Femur (tissue), 1 donor: Measurements from ENCODE around the gene H2AZ2.
"Not testable (repeated sequence)": the region's sequence is repeated elsewhere in the genome, so short reads cannot be mapped to it uniquely, and the experiment has no call there.

Source experiments
- DNase-seq: peaks from one replicate; pipeline ENCODE4 v3.0.0-alpha.2; 2017

H2AZ2 gene

DNA sequence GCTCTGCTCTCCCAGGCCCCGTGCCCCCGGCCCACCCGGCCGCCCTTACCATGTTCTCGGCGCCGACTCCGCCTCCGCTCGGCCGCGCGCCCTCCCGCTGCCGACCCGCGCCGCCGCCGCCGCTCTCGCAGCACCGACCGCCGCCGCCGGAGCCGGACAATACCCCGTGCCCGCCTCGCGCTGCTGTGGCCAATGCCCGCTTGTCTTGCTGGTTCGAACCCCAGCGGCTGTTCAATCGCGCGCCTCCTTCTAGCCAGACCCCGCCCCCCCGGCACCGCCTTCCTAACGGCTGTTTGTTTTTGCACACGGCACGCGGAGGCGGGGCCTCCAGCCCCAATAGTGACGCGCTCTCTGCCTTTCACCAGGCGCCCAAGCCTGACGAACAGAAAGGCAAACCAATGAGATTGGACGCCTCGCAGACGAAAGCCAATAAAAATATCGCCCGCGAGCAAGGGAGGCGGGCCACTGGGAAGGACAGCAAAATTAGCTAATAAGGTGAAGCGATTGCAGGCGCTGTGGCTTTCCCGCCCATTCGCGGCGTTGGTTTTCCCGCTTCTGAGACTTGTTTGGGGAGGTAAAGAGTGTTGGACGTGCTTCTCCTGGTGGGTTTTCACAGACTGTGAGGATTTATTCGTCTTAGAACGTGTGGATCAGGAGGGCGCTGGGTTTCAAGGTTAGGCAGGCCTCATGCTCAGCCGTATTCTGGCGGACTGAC is at the start of gene H2AZ2:
Gene H2AZ2 (minus strand): TSS at position 168 of the 715 bp plus-strand sequence. CDS start 116 bp downstream, at position 52.
- peak; percentile 100 for DNase-seq

DNA sequence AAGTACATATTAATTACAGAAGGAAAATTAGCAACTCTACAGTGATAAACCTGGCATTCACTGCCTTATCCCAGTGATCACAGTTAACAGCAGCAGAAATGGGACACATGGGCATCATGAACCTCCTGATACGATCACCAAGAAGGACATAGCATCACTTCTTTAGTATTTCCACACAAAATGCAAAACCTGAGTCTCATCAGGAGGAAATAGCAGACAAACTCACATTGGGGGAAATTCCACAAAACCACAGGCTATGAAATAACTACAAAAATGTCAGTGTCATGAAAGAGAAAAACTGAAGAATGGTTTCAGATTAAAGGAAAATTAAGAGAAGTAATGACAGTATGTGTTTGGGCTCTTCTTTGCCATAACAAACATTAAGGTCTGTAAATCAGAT is 49.4 kb upstream of the H2AZ2 start:
- no peak for DNase-seq

DNA sequence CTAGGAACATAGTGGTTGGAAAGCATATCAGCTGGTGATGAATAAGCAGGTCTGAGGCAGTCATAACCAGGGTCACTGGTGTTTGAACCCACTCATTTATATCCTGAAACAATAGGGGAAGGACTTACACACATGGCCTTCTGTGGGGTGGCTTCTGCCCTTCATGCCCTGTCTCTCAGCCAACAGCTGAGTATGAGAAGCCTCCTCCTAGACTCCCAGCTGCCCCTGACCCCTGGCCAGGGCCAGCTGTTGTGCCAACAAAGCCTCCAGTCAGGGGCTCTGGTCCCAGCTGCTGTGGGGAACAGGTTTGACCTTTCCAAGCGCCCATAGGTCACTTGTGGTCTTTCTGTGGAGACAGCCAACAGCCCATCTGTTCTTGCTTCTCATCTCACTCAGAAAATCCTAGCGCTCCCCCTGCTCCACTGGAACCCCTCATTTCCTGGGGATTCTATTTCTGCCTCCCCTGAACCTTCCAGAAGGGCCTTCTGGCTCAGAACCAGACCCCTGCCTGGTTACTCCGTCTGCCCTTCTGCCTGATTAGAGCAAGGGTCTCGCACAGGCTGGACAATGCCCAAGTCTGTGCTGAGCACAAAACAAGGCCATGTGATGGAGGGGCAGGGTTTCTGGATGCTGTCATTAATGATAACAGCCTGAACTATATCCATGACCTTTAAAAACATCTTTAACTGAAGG is 47.1 kb upstream of the H2AZ2 start:
- DNase-seq, result peak; percentile 81

DNA sequence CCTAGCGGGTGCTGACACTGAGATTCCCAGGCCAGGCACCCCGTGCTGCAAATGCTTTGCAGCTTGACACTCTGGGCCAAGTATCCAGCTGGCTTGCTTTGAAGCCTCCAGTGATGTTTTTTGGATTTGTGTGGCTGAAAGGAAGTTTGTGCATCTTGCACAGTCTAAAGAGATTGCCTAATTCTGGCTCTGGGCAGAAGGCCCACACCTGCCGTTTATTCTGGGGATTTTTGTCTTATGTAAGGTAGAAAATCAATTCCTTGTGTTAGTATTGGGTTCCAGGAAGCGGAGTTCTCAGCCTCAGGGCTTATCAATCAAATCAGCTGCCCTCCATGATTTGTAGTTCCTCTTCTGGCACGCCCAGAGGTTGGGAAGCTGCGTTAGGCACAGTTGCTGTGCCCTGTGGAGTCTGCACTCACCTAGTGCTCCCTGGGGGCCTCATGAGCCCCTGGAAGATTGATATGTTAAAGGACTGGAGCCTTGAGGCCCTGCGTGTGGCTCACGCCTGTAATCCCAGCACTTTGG is 45.9 kb upstream of the H2AZ2 start:
- DNase-seq, result no peak

DNA sequence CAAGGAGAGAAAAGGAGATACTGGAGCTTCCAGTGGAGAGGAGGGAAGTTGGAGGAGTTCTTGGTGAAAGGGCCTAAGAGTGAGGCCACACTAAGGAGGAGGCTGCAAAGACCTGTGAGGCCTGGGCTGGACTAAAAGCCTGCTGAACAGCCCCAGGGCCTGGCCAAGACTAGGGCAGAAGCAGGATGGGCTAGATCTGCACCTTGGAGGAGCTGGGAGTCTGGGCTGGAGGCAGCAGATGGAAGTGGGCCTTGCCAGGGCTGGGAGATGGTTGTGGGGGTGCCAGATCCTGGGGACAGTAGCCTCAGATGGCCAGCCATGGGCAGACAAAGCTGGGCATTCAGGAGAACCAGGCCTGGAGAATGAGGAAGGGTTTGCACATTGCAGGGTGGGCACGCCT is 43.9 kb upstream of the H2AZ2 start:
- no peak for DNase-seq

DNA sequence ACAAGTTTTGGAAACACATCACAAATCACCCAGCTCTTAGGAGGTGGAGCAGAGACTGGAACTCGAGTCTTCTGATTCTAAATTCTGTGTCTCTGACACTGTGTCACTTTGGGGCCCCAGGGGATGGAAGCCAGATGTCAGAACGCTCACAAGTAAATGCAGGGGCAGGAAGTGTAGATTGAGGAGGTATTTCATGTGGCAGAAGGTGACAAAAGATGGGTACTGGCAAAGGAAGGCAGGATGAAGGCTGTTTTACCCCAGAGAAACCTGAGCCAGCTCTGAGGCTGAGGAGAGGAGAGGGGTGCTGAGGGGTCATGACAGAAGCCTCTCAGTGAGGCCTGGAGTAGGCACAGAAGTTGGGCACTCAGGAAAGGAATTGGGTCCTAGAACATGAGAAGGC is 43.5 kb upstream of the H2AZ2 start:
- DNase-seq, result no peak

DNA sequence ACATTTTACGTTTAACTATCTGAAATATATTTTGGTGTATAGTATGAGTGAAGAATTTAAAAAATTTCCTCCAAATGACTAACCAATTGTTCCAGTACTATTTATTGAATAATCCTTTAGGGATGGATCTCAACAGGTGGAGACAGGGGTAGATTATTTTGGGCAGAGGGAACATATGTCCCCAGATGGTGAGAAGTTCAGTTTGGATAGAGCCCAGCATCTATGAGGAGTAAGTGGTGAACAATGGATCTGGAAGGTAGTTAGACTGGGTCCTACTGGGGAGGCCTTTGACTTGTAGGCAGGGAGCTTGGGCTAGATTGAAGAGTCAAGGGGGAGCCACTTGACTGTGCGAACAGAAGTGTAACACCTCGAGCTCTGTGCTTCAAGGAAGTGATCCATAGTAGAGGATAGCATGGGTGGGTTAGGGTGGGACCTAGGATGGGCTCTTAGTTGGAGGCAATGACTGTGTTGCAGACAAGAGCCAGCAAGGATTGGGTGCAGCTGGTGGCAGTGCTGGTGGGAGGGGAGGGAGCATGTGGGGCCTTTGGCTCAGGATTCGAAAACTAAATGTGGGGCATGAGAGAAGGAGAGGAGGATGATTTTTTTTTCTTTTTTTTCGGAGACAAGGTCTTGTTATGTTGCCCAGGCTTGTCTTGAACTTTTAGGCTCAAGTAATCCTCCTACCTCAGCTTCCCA is 41.3 kb upstream of the H2AZ2 start:
- peak; percentile 32 for DNase-seq

DNA sequence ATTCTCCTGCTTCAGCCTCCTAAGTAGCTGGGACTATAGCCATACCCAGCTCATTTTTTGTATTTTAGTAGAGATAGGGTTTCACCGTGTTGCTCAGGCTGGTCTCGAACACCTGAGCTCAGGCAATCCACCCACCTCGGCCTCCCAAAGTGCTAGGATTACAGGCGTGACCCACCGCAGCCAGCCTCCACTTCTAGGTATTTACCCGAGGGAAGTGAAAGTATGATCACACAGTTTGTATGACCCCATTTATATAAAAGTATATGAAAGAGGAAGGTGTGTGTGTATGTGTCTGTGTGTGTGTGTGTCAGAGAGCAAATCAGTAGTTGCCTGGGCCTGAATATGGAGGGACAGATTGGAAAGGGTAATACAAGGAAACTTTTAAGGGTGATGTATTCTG is 39.4 kb upstream of the H2AZ2 start:
- no peak for DNase-seq

DNA sequence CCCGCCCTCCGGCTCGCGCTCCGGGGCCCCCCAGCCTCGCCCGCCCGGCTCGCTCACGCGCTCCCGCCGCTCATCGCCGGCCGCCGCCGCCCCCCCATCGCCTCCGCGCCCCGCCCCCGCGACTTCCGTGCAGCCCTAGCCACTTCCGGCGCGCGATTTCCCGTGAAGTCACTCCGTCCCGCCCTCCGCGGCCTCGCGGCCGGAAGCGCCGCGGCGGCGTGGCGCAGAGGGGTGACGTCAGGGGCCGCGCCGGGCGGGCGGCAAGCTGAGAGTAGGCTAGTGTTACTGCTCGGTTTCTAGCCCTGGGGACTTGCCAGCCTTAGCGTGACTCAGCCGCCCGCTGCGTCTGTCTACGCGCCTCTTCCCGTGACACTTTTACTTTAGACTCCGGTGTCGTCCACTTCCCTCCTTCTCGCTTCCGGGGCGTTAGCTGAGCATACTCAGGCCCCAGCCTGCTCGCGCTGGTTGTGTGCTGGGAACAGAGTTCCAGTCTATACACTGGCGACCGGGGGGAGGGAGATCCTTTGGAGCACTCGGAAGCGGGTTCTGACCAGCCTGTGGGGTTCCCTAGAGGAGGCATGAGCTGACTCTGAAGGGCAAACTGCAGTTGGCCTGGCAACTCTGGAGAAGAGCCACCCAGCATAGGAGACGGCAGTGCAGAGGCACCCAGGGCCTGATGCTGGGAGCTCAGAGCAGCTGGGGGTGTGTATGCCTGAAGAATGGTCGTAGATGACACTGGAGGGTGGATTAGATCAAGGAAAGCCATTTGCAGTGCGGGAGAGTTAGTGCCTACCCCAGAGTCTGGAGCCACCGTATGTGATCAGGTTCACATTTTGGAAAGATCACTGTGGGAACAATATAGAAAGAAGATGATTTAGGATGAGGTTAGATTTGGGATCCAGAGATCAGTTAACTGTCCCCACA is 37.8 kb upstream of the H2AZ2 start, which contains the start of gene PURB:
Gene PURB (minus strand): TSS at position 137 of the 924 bp plus-strand sequence. CDS start 182 bp downstream, outside the sequence.
- DNase-seq, result peak; percentile 96

DNA sequence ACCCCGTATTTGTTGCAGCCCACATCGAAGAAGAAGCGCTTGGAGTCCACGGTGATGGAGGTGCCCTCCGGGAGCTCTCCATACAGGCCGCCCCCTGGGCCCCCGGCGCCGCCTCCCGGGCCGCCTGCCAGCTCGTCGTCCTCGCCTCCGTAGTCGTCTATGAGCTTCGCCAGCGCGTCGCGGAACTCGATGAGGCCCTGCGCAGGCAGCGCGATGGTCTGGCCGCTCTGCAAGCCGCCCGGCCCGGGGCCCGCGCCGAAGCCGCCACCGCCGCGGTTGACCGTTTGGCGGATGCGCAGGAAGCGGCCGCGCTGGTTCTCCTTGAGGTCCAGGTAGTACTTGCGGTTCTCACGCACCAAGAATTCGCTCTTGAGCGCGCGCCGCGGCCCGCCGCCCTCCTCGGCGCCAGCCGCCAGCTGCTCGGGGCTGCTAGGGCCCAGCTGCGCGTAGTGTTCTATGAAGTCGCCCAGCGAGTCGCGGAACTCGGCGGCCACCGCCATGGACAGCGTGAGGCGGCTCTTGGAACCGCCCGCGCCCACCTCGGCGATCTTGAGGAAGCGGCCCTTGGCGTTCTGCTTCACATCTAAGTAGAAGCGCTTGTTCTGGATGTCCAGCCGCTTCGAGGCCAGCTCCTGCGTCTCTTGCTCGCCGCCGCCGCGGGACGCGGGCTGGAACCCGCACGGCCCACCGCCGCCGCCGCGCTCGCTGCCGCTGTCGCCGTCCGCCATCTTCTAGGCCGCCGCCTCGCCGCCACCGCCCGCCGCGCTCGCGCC is 36.9 kb upstream of the H2AZ2 start:
- DNase-seq, result peak; percentile 83

DNA sequence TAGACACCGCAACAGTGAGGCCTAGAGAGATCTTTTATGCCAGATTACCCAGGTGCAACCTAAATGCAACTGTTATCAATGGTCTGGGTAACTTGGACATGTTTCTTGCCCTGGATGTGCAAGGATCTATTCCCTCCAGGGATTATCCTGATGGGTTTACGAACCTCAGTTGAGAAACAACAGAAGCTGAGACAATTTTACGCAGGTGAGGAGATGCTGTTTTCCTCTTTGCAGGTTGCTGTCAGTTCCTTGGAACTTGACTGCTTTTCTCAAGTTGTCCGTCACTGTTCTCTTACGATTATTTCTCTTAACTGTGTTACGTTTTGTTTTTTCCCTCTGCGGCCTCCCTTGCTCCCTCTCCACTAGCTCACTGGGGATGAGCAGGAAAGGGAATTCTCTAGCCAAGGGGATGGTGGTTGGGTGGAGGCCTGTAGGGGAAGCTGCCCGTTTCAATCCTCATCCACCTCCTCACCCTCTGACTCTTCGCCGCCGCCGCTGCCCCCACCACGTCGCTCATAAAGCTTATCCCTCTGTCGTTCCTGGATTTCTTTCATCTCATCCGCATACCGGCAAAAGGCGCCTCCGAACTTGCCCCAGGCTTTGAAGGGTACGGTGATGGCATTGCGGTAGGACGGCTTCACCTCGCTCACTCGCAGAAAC is 36.2 kb upstream of the H2AZ2 start:
- DNase-seq, result no peak

DNA sequence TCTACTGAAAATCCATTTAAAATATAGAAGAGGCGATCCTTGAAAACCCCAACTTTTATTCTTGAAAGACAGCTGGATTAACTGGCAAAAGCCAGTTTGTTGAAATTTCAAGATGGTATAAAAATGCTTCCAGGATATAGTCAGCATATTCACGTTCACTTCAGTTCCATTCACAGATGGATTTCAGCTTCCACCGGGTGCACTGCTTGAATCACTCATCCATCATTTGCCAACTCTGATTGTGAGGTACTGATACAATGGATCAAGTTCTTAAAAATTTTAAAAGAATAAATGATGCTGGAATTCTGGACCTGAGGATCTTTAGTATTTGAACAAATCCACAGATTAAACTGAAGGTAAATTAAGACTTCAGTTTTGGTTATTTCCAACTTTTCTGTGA is 35.0 kb upstream of the H2AZ2 start:
- DNase-seq, result no peak

DNA sequence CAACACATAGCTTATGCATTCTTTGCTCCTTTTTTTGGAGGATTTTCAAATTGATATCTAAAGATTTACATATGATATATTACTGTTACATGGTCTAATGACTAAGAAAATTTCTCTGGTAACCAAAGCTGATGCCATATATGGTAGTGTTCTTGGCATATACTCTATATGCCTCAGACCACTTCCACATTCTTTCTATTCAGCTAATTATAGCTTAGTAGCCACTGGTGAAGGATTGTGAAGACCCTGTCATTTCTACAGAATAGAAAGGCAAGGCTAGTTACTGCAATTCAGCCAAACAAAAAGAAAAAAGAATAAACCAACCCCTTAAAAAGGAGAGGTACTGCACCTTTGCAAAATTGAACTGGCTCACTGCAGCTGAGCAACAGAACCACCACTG is 33.7 kb upstream of the H2AZ2 start:
- DNase-seq, result no peak

DNA sequence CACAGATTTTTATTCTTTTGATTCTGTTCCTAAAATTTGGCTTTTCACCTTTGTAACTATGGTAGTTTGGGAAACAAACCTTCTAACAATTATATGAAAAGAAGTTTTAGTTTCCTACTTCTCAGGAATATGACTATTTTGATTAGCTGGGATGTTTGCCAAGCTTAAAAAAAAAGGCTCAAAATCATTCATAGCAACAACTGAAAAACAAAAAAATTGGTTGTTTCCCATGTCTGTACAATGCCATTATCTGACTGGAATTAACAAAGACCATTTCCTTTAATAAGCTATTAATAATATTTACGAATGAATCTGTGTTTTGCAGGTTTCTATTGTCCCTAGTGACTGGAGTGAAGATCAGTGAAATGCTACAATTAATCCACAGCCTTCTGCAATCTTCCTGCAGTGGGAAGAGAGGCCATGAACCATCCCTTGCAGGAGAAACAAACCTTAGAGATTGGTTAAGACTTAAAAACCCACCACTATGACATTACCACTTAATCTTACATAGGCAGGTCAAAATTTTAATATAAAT is 33.2 kb upstream of the H2AZ2 start:
- DNase-seq, result no peak

DNA sequence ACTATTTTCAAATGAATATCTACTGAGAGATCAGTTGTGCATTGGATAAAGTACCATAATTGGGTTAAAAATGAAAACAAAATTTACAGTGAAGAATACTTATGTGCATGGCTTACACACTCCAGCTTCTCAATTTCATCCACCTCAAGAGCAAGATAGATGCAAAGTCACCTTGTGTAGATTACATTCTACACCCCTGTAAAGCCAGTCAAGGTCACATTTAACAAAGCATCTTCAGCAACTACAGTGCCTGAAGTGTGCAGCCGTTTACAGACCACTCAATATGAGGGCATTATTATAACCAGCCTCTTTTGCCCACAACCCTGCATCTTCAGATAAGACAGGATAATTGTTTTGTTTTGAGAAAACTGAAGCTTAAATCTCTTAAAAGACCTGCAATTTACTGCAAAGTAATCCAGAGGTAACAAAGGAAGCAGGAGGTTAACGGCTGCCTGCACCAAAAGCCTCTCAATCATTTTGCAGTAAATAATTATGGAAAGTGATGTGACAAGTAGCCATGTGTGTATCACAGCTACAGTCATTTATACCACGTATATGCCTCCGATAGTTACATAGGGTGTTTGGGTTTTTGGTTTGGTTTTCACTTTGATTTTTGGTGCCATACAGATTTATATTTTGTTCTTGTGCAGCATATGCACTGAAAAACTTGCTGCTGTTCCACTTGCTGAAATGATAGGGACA is 32.6 kb upstream of the H2AZ2 start:
- no peak for DNase-seq

DNA sequence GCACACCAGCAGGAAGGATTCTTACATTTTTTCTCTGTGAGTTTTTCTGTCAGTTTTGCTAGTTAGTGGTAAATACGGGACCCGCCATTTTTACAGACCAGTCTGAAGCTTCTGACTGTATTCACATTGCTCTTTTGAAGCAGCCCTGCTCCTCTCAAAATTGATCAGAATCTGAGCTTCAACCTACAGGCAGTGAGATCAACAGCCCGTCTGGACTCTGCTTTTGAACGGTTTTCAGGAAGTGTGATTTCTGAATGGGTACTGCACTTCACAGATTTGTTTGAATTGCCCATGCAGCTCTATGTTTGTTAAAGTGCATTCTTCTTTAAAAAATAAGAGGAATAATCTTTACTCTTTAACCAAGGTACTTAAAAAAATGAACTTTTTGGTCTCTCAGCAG is 28.5 kb upstream of the H2AZ2 start:
- no peak for DNase-seq

DNA sequence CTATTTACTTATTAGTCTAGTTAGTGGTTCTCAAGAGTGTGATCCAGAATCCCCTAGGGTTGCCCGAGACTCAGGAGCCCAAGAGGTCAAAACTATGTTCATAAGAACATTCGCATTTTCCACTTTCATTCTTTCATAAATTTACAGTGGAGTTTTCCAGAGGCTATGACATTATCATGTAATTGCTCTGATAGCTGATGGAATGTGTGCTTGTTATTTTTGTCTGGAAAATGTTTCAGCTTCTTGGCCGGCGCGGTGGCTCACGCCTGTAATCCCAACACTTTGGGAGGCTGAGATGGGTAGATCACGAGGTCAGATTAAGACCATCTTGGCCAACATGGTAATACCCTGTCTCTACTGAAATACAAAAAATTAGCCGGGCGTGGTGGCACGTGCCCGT is 27.4 kb upstream of the H2AZ2 start:
- no peak for DNase-seq

DNA sequence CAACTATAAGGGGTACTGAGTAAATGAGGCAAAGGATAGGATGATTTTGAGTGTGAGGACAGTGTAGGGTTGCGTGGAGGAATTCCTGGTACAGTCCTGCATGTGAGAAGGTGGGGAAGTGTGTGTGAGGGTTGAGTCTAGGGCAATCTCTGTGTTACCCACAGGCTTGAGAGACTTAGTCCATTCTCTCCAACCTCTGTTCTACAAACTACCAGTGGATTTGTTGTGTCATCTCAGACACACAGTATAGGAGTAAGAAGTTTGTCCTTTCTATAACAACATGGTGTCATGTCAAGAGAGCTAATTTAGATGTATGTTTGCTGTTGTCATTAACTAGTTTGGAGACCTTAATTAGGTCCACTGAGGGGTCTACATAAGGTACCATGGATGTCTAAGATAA is 24.9 kb upstream of the H2AZ2 start:
- DNase-seq, result no peak

DNA sequence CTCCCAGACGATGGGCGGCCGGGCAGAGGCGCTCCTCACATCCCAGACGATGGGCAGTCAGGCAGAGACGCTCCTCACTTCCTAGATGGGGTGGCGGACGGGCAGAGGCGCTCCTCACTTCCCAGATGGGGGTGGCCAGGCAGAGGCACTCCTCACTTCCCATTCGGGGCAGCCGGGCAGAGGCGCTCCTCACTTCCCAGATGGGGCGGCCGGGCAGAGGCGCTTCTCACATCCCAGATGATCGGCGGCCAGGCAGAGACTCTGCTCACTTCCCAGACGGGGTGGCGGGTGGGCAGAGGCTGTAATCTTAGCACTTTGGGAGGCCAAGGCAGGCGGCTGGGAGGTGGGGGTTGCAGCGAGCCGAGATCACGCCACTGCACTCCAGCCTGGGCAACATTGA is 24.0 kb upstream of the H2AZ2 start:
- DNase-seq, result not testable (repeated sequence)

DNA sequence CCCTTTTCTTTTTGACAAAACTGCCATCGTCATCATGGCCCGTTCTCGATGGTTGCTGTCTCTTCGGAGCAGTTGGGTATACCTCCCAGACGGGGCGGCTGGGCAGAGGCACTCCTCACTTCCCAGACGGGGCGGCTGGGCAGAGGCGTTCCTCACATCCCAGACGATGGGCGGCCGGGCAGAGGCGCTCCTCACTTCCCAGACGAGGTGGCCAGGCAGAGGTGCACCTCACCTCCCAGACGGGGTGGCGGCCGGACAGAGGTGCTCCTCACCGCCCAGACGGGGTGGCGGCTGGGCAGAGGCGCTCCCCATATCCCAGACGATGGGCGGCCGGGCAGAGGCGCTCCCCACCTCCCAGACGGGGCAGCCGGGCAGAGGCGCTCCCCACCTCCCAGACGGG is 22.9 kb upstream of the H2AZ2 start:
- not testable (repeated sequence) for DNase-seq
